OCI-LY7 (cell line): ENCODE measurements around the gene REPIN1. TPM values are rescaled to one million over a fixed set of nuclear protein-coding genes. Genes with fewer than 3 reads are reported as not detected.
A peak's percentile ranks its signal among the peaks of the same experiment; 100 is the strongest.

Experiments
- BruUV-seq: library from RNA; stranded (reverse); fragments of 400-500 nt; replicated peaks from 2 replicates; lab custom pipeline; 2021; lab: Mats Ljungman, UMichigan
- CTCF ChIA-PET: fragments of 300-600 bp; sonication (Branson Sonifier 250); formaldehyde crosslinking; loops from one replicate; lab custom pipeline; 2022; ENCODE audit warnings: antibody characterized with exemption; ENCODE audit not compliant: unreplicated experiment; lab: Charles Lee
- POLR2A ChIA-PET: fragments of 300-600 bp; sonication (Branson Sonifier 250); formaldehyde crosslinking; loops from one replicate; lab custom pipeline; 2022; ENCODE audit warnings: antibody characterized with exemption; lab: Charles Lee
- DNase-seq: peaks from one replicate; pipeline ENCODE4 v3.0.0-alpha.2; 2015; ENCODE audit warnings: low spot score
- H2AFZ ChIP-seq: fragments of 200-600 bp; sonication (generic), shearing (Covaris generic); 2 replicates; pipeline ENCODE4 v1.6.1; 2014; ENCODE audit warnings: mild to moderate bottlenecking, antibody characterized with exemption, low read length, moderate library complexity
- H3K27ac ChIP-seq: fragments of 200-600 bp; sonication (generic); 2 replicates; pipeline ENCODE4 v1.5.1; 2014; ENCODE audit warnings: mixed run types, low read depth, mild to moderate bottlenecking, moderate library complexity, low read length, inconsistent platforms; ENCODE audit not compliant: poor library complexity, severe bottlenecking
- H3K36me3 ChIP-seq: fragments of 200-600 bp; sonication (generic); 2 replicates; pipeline ENCODE4 v1.6.1; 2014; ENCODE audit warnings: mild to moderate bottlenecking, antibody characterized with exemption, low read length, moderate library complexity, mixed read lengths; ENCODE audit not compliant: insufficient read depth
- H3K4me1 ChIP-seq: fragments of 200-600 bp; sonication (generic); 2 replicates; pipeline ENCODE4 v1.5.1; 2014; ENCODE audit warnings: mild to moderate bottlenecking, low read length; ENCODE audit not compliant: insufficient read depth, poor library complexity, severe bottlenecking
- H3K4me2 ChIP-seq: fragments of 200-600 bp; sonication (generic); 2 replicates; pipeline ENCODE4 v1.6.1; 2014; ENCODE audit warnings: mild to moderate bottlenecking, low read length
- H3K4me3 ChIP-seq: fragments of 200-600 bp; sonication (generic); 2 replicates; pipeline ENCODE4 v1.5.1; 2014; ENCODE audit warnings: mild to moderate bottlenecking, low read depth, low read length; ENCODE audit not compliant: poor library complexity, severe bottlenecking
- H3K79me2 ChIP-seq: fragments of 200-600 bp; sonication (generic); 2 replicates; pipeline ENCODE4 v1.6.1; 2016; ENCODE audit warnings: low read depth, mild to moderate bottlenecking, low read length, moderate library complexity, mixed read lengths; ENCODE audit not compliant: insufficient read depth
- H3K9me2 ChIP-seq: fragments of 200-600 bp; sonication (generic); 2 replicates; pipeline ENCODE4 v1.6.1; 2016; ENCODE audit warnings: mild to moderate bottlenecking, low read length, mixed read lengths; ENCODE audit not compliant: insufficient read depth
- H3K9me3 ChIP-seq: fragments of 200-600 bp; sonication (generic); 2 replicates; pipeline ENCODE4 v1.6.1; 2014; ENCODE audit warnings: mild to moderate bottlenecking, mixed run types, low read length, mixed read lengths
- H4K20me1 ChIP-seq: fragments of 200-600 bp; sonication (generic); 2 replicates; pipeline ENCODE4 v1.6.1; 2014; ENCODE audit warnings: mild to moderate bottlenecking, antibody characterized with exemption, low read length, moderate library complexity, mixed read lengths; ENCODE audit not compliant: insufficient read depth
- CTCF ChIP-seq: fragments of 200-600 bp; sonication (generic); conservative IDR thresholded peaks from 2 replicates; pipeline ENCODE4 v1.5.1; 2014; ENCODE audit warnings: mild to moderate bottlenecking, antibody characterized with exemption, low read length, moderate library complexity, mixed read lengths
- EZH2phosphoT487 ChIP-seq: fragments of 200-600 bp; sonication (generic); IDR thresholded peaks from 2 replicates; pipeline ENCODE4 v1.6.1; 2018; ENCODE audit warnings: low read depth, borderline replicate concordance, mild to moderate bottlenecking, mixed run types, antibody characterized with exemption, low read length, moderate library complexity, mixed read lengths
- intact Hi-C: fragments of 100-400 bp; cut with micrococcal nuclease; formaldehyde crosslinking; loops from one replicate; pipeline ENCODE4 v1.10.0; 2022; ENCODE audit not compliant: unreplicated experiment
- total RNA-seq, 2 experiments: library from RNA; depleted of rRNA in 1 of 2; stranded (reverse); fragments of >200 nt in 1 of 2; shearing (Covaris generic) in 1 of 2; gene quantifications; 2 replicates each; pipeline ENCODE4 v1.2.3, GENCODE V29; 2014 to 2022

Gene REPIN1
- total RNA-seq, 2 experiments from 2014 or later, result 19.0 to 46.2 TPM

- ChIA-PET CTCF (interaction anchor here (0.6 to 0.7 kb wide), 3 partner anchors 22 to 54 kb away, joined by 3 to 4 read pairs (median 3); a partner anchor contains a TSS), POLR2A (no interaction called here)
- peak; percentile 60 for DNase-seq
- no peaks in the 10 kb centered on the region for H3K79me2 ChIP-seq
- no peaks in the 10 kb centered on the region for H3K9me3 ChIP-seq
- H2AFZ ChIP-seq, result peak overlapping the region; percentile 20; the same call in 1 of the 2 replicates
- peak overlapping the region; percentile 24; the same call in 1 of the 2 replicates for H3K4me2 ChIP-seq
- intact Hi-C loops, result loop anchor here (1.0 kb wide), 1 partner anchor 65 kb away; no protein-coding TSS in a partner anchor
- no peak for TF ChIP-seq EZH2phosphoT487
- peak; percentile 89 for TF ChIP-seq CTCF
- H3K4me1 ChIP-seq, result peaks cover 20% of the 10 kb centered on the region
- H4K20me1 ChIP-seq, result no peaks in the 10 kb centered on the region
- no peak overlapping the region for H3K4me3 ChIP-seq
- H3K36me3 ChIP-seq, result no peaks in the 10 kb centered on the region
- BruUV-seq, result no TSS peak
- H3K27ac ChIP-seq, result no peak overlapping the region
- H3K9me2 ChIP-seq, result no peaks in the 10 kb centered on the region
These were observed 12.2 kb upstream of the REPIN1 start for GRCh38 chr7:150356265-150356897.

- BruUV-seq, result no TSS peak
- no peak overlapping the region for H3K27ac ChIP-seq
- no peak overlapping the region for H3K4me3 ChIP-seq
- H3K9me3 ChIP-seq, result no peaks in the 10 kb centered on the region
- TF ChIP-seq CTCF (no peak), EZH2phosphoT487 (no peak)
- H3K9me2 ChIP-seq, result no peaks in the 10 kb centered on the region
- POLR2A ChIA-PET, result interaction anchor here (1.0 kb wide), 2 partner anchors 8 to 50 kb away, joined by 3 read pairs; no protein-coding TSS in a partner anchor
- no peaks in the 10 kb centered on the region for H3K36me3 ChIP-seq
- H3K4me2 ChIP-seq, result peak overlapping the region; percentile 35; the same call in 1 of the 2 replicates
- H3K79me2 ChIP-seq, result no peaks in the 10 kb centered on the region
- DNase-seq, result no peak
- peaks cover 20% of the 10 kb centered on the region for H3K4me1 ChIP-seq
- no peaks in the 10 kb centered on the region for H4K20me1 ChIP-seq
- intact Hi-C loops, result no loop called here
- CTCF ChIA-PET, result no interaction called here
- peak overlapping the region; percentile 33; the same call in 1 of the 2 replicates for H2AFZ ChIP-seq
These were observed 11.4 kb upstream of the REPIN1 start for GRCh38 chr7:150357270-150357669.
